ENCODE measurements around the gene GLUD1.
"Not testable (repeated sequence)": the region's sequence is repeated elsewhere in the genome, so short reads cannot be mapped to it uniquely, and the experiment has no call there.

DNA sequence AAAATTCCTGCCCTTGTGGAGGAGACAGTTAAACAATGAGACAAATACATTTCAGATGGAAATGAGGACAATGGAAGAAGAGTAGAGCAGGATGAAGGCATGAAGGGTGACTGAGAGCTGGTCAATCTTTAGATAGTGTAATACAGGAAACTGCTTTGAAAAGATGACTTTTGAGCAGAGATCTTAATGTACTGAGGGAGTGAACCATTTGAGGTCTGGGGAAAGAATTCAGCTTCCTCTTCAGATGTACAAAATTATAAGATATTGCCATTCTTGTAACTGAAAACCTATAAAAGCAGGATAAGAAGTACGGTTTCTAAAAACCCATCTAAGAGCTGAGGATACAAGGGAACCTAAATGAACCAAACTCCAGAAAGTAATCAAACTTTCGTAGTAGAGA, 39.3 kb upstream of the GLUD1 start:
- TF ChIP-seq, protein P1, sequence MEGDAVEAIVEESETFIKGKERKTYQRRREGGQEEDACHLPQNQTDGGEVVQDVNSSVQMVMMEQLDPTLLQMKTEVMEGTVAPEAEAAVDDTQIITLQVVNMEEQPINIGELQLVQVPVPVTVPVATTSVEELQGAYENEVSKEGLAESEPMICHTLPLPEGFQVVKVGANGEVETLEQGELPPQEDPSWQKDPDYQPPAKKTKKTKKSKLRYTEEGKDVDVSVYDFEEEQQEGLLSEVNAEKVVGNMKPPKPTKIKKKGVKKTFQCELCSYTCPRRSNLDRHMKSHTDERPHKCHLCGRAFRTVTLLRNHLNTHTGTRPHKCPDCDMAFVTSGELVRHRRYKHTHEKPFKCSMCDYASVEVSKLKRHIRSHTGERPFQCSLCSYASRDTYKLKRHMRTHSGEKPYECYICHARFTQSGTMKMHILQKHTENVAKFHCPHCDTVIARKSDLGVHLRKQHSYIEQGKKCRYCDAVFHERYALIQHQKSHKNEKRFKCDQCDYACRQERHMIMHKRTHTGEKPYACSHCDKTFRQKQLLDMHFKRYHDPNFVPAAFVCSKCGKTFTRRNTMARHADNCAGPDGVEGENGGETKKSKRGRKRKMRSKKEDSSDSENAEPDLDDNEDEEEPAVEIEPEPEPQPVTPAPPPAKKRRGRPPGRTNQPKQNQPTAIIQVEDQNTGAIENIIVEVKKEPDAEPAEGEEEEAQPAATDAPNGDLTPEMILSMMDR (conservative IDR thresholded peaks at IDR 0.05 in 1 of 2, IDR thresholded peaks at IDR 0.05 in 1 of 2; ENCODE audit: low read depth in 1 of 2, low read length in 2 of 2) = not testable (repeated sequence)
- not testable (repeated sequence) for TF ChIP-seq EZH2 (IDR thresholded peaks at IDR 0.05; ENCODE audit: low read length, missing control alignments)

All from fibroblast of lung (primary cell).